ENCODE data around the gene ANKRD36B.
"Not testable (repeated sequence)": the region's sequence is repeated elsewhere in the genome, so short reads cannot be mapped to it uniquely, and the experiment has no call there.

ANKRD36B gene

GRCh38 chr2:97589598-97590510, at the start of gene ANKRD36B:
Gene ANKRD36B, minus strand, starts transcription at chr2:97589877. Its CDS starts 192 bp downstream, at chr2:97589685.
- not testable (repeated sequence) for DNase-seq

- not testable (repeated sequence) for DNase-seq
These were observed 36.4 kb upstream of the ANKRD36B start for GRCh38 chr2:97626049-97626430.

GRCh38 chr2:97625354-97626048, 35.8 kb upstream of the ANKRD36B start:
- not testable (repeated sequence) for DNase-seq

GRCh38 chr2:97622976-97623375, 33.3 kb upstream of the ANKRD36B start:
- not testable (repeated sequence) for DNase-seq

- not testable (repeated sequence) for DNase-seq
These were observed 30.8 kb upstream of the ANKRD36B start for GRCh38 chr2:97620492-97620891.

- DNase-seq: not testable (repeated sequence)
These were observed 29.5 kb upstream of the ANKRD36B start for GRCh38 chr2:97618939-97619827.

- DNase-seq: no peak
These were observed 28.2 kb upstream of the ANKRD36B start for GRCh38 chr2:97617911-97618310.

- not testable (repeated sequence) for DNase-seq
These were observed 26.1 kb upstream of the ANKRD36B start for GRCh38 chr2:97615746-97616145.

GRCh38 chr2:97611895-97612294, 22.2 kb upstream of the ANKRD36B start:
- not testable (repeated sequence) for DNase-seq

- not testable (repeated sequence) for DNase-seq
These were observed 19.1 kb upstream of the ANKRD36B start for GRCh38 chr2:97608745-97609144.

GRCh38 chr2:97605524-97606339, 16.1 kb upstream of the ANKRD36B start:
- not testable (repeated sequence) for DNase-seq

GRCh38 chr2:97605109-97605508, 15.4 kb upstream of the ANKRD36B start:
- DNase-seq: not testable (repeated sequence)

GRCh38 chr2:97601537-97601936, 11.9 kb upstream of the ANKRD36B start:
- not testable (repeated sequence) for DNase-seq

GRCh38 chr2:97596180-97596579, 6.5 kb upstream of the ANKRD36B start:
- DNase-seq: not testable (repeated sequence)

GRCh38 chr2:97593520-97593919, 3.8 kb upstream of the ANKRD36B start:
- not testable (repeated sequence) for DNase-seq

GRCh38 chr2:97590515-97591394, 1.1 kb upstream of the ANKRD36B start:
- not testable (repeated sequence) for DNase-seq

GRCh38 chr2:97589257-97589597, 450 bp downstream of the ANKRD36B start:
- DNase-seq: not testable (repeated sequence)

- DNase-seq: not testable (repeated sequence)
These were observed 24.0 kb downstream of the ANKRD36B start for GRCh38 chr2:97565674-97566073.

GRCh38 chr2:97552406-97552805, 37.3 kb downstream of the ANKRD36B start:
- not testable (repeated sequence) for DNase-seq

- not testable (repeated sequence) for DNase-seq
These were observed 39.2 kb downstream of the ANKRD36B start for GRCh38 chr2:97550498-97550897.

GRCh38 chr2:97549058-97549457, 40.6 kb downstream of the ANKRD36B start:
- not testable (repeated sequence) for DNase-seq

Data from NCI-H345 (cell line).